Measurements from ENCODE around the gene SDF2. TPM values are rescaled to one million over a fixed set of nuclear protein-coding genes. Genes with fewer than 3 reads are reported as not detected.
"Not testable (repeated sequence)": the region's sequence is repeated elsewhere in the genome, so short reads cannot be mapped to it uniquely, and the experiment has no call there.

The SDF2 gene
- total RNA-seq, 1 experiment from 2014 or later = 112 TPM

- DNase-seq (ENCODE audit: low spot score) = no peak
Measured at GRCh38 chr17:28634206-28634865, 27.4 kb downstream of the SDF2 start.

- no peak for DNase-seq (ENCODE audit: low spot score)
Measured at GRCh38 chr17:28626818-28627217, 34.9 kb downstream of the SDF2 start.

DNA sequence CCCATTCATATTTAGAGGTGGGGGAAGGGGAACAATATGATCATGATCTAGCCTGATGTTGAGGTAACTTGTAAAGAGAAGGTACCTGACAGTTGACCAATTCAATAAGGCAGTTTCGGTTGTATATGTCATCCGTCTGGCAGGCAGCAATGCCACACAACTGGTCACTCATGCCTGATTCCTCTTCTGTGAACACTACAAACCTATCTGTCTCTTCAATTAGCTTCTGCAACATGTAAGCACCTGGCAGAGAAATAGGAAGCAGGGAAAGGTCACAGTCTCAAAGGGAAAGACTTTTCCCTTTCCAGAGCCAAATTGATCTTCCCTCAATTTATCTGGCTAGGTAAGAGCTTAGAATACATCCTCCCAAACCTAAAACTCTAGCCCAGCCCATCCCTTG, 37.6 kb downstream of the SDF2 start:
- no peak for DNase-seq (ENCODE audit: low spot score)

GRCh38 chr17:28623696-28624095, 38.0 kb downstream of the SDF2 start:
- DNase-seq (ENCODE audit: low spot score) = no peak

DNA sequence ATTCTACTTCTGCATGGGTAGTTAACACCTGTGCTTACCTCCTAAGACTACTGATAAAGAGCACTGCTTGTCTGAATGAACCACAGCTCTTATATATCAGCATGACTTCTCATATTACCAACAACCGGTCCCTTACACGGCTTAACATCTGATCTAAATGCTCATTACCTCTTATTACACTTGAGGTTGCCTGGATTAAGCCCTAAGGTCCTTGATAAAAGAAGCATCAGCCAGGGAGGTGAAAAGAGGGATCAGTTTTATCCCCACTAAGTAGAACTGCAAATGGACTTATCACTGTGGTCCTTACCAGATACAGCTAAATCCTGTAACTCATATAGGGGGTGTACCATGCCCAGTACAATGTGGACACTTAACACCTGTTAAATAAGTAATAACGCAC, 39.5 kb downstream of the SDF2 start:
- DNase-seq (ENCODE audit: low spot score) = no peak

DNA sequence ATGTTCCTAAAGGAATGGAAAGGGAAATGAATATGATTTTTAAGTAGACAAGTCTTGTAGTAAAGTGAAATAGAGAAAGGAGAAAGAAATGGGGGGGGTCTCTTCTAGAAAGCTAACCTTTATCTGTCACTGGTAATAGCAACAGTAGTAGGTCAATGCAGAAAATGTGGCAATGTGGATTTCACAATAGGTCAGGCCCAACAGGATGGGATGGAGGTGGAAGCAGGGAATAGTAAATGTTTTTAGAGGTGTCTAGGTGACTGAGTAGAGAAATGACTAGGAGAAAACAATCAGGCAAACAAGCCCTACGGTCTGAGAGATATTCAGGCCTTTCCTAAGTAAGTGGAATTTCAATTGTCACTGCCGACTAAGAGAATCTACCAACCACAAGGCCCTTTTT, 41.7 kb downstream of the SDF2 start:
- no peak for DNase-seq (ENCODE audit: low spot score)

DNA sequence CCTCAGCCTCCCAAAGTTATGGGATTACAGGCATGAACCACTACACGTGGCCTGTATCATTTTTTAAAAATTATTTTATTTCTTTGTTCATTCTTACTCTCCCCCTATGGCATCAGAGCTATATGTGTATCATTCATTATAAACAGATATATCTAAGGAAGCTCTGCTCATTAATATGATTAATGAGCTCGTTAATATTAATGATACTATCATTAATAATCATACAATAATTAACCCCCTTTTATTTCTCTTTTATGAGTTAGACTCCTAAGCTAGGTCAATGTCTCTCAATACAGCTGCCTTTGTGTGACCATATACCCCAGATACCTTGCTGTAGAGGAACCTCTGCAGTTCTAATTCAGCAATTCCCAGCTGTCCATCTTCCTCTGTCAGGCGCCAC, 43.2 kb downstream of the SDF2 start:
- DNase-seq (ENCODE audit: low spot score) = no peak

DNA sequence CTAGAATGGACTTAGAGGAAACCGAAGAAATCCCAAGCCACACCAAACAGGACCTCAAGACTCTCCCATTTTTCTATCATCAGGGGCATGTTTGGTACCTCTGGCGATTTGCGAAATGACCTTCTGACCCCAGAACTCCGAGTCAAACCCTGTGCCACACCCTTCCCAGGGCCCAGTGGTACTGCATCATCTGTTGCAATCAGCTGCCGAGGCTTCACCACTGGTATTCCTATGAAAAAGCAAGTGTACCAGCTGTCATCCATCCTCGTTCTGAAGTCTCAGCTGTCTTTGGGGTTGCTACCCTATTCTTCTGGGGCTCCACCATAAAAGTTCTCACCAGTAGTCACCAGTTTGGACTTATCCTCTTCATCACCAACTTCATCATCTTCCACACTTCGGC, 45.4 kb downstream of the SDF2 start:
- no peak for DNase-seq (ENCODE audit: low spot score)

DNA sequence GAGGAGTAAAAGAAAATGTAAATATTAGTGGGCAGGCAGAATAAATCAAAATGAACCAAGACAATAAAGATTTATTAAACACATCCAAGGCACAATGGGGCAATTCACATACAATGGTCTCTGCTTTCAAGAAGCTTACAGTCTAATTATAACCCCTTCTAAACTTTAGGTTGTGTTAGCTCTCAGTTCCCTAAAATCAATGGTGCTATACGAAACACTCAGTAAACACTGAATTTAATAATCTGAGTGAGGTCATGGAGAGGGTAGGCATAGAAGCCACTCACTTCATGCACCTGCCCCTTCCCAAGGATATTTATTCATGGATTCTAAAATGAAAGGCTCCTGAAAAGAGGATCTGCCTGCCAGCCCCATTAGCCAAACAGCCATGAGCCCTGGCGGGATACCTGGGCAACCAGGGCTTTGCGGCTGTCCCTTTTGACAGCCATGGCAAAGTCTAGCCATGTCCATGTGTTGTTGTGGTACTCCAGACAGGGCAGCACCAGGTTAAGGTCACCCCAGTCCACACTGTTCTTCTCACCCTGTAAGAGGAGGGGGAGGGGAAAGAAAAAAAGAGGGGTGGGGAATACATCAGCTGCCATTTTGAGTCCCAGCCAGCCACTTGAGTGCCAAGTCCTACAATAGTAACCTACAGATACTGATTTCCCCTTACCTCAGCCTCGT, 46.3 kb downstream of the SDF2 start:
- no peak for DNase-seq (ENCODE audit: low spot score)

GRCh38 chr17:28613931-28614381, 47.8 kb downstream of the SDF2 start, which contains the start of gene RSKR:
Gene RSKR, minus strand, starts transcription at chr17:28614185. Its CDS starts 24 bp downstream, at chr17:28614161.
- no peak for DNase-seq (ENCODE audit: low spot score)

- peak; percentile 27 for DNase-seq (ENCODE audit: low spot score)
Measured at GRCh38 chr17:28612936-28613872, 48.5 kb downstream of the SDF2 start.

DNA sequence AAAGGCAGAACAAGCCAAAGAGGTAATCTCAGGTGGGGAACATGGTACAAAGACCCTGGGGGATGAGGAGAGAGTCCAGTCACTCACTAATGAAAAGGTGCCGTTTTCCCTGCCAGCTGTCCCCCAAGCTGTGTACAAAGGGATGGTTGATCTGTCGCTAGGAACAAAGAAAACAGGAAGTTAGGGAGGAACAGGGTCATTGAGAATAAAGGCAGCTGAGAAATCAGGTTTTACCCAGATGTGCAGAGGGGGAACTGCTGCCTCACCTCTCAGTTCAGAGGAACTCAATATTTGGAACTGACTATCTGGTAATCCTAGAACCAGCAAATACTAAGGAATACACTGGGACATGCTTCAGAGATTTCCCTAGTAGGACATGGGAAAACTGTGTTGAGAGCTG, 49.2 kb downstream of the SDF2 start:
- DNase-seq (ENCODE audit: low spot score) = no peak

DNA sequence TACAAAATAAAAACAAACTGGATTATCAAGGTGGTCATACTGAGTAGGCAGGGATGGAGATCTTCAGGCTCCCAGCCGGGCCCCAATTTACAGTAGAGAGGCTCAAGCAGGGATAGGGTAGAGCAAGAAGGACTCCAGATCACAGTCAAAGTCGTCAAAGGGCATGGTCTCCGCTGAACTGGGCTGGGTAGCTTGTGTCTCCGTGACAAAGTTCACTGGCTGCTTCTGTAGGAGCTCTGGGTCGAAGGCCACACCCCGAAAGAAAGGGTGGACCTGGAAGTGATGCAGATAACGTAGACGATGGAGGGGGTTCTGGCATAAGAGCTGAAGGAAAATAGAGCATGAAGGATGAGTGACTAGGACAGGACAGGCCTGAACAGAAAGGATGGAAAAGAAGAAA, 51.3 kb downstream of the SDF2 start:
- no peak for DNase-seq (ENCODE audit: low spot score)

- DNase-seq (ENCODE audit: low spot score) = not testable (repeated sequence)
Measured at GRCh38 chr17:28604031-28604430, 57.7 kb downstream of the SDF2 start.

- DNase-seq (ENCODE audit: low spot score) = peak; percentile 91
Measured at GRCh38 chr17:28599311-28600184, 62.2 kb downstream of the SDF2 start.

DNA sequence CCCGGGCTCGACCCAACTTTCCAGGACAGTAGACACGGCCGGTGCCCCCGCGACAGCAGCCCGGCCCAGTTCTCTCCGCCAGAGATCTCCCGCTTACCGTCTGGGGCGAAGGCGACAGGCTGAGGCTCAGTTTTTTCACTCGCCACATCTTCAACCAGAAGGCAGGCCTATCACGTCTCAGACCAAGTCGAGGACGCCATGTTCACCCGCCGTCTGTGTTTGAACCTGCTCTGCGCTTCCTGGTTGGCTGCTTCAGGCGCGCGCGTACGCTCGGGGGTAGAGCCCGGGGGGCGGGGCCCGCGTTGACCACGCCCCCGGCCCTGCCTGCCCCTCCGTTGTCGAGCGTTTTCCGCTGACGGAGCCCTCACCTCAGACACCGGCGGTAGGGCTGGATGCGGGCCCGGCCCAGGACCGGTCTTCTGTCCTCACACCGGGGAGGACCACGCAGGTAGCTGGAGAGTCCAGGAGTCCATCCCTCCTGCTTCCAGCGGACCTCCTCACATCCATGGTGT, 62.9 kb downstream of the SDF2 start, which contains the start of gene SPAG5:
TSS of gene SPAG5 (minus strand) at position 227 of the 512 bp plus-strand sequence. CDS start at position 148, 79 bp downstream.
- DNase-seq (ENCODE audit: low spot score) = peak; percentile 95

DNA sequence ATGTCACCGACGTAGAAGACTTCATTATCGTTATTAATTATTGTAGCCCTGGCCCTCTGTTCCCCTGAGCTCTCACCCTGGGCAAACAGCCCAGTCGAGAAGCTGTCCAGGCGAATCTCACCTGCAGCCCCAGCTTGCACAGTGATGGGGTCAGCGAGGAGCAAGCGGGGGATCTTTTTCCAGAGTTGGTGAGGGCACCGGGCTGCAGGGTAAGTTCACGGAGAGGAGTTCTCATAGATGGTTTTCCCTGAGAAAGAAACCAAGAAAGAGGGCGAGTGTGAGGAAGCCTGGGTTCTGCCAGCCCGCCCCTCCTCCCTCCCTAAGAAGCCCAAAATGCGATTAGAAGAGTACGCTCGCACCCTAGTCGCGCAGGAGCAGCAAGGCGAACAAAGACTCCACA, 63.3 kb downstream of the SDF2 start:
- DNase-seq (ENCODE audit: low spot score) = no peak
